SK-N-SH treated with all-trans-retinoic acid at 6 μM for 48 hours (cell line): ENCODE data around the gene VARS1.

Source experiments
- ARNTL ChIP-seq: fragments of 450-650 bp; formaldehyde crosslinking; IDR thresholded peaks from 2 replicates; pipeline ENCODE4 v1.5.0; 2020; ENCODE audit warnings: low read depth, mild to moderate bottlenecking, moderate library complexity, borderline replicate concordance
- GLIS3 ChIP-seq: fragments of 250-450 bp; sonication (Bioruptor Pico); IDR thresholded peaks from 2 replicates; pipeline ENCODE4 v1.5.0; 2020; ENCODE audit warnings: mild to moderate bottlenecking, moderate library complexity
- RARB ChIP-seq: fragments of 250-450 bp; sonication (Bioruptor Pico); IDR thresholded peaks from 2 replicates; pipeline ENCODE4 v1.8.0; 2021; ENCODE audit warnings: mild to moderate bottlenecking, moderate library complexity
- ZFP3 ChIP-seq: fragments of 250-450 bp; sonication (Bioruptor Pico); IDR thresholded peaks from 2 replicates; pipeline ENCODE4 v1.5.0; 2020; ENCODE audit warnings: mild to moderate bottlenecking, moderate library complexity
- ZNF70 ChIP-seq: fragments of 450-650 bp; formaldehyde crosslinking; IDR thresholded peaks from 2 replicates; pipeline ENCODE4 v1.5.0; 2020; ENCODE audit warnings: mild to moderate bottlenecking, moderate library complexity

GRCh38 chr6:31791324-31792089 is 4.0 kb downstream of the VARS1 start:
- no peak for TF ChIP-seq ZFP3 (CRISPR knock-in tag)
- no peak for TF ChIP-seq ARNTL
- TF ChIP-seq ZNF70 (CRISPR knock-in tag) = no peak
- TF ChIP-seq GLIS3 (CRISPR knock-in tag) = no peak
- TF ChIP-seq RARB (CRISPR knock-in tag) = no peak
